Caco-2 (cell line): ENCODE measurements around the gene CEP192. TPM values are rescaled to one million over a fixed set of nuclear protein-coding genes. Genes with fewer than 3 reads are reported as not detected.

Source experiments
- BruUV-seq: library from RNA; stranded (reverse); fragments of 400-500 nt; replicated peaks from 2 replicates; lab custom pipeline; 2021; lab: Mats Ljungman, UMichigan
- CTCF ChIA-PET: fragments of 300-600 bp; sonication (Branson Sonifier 250); formaldehyde crosslinking; loops from one replicate; lab custom pipeline; 2022; ENCODE audit warnings: antibody characterized with exemption; lab: Charles Lee
- POLR2A ChIA-PET: fragments of 300-600 bp; sonication (Branson Sonifier 250); formaldehyde crosslinking; loops from one replicate; lab custom pipeline; 2022; ENCODE audit warnings: antibody characterized with exemption; lab: Charles Lee
- DNase-seq, 2 experiments: peaks; one replicate each; pipeline versions ENCODE4 v3.0.0 to v3.0.0-alpha.2; 2020 to 2022
- H3K27me3 ChIP-seq: replicated peaks from 2 replicates; pipeline ENCODE4 v1.6.0; 2011; ENCODE audit warnings: low read length; ENCODE audit not compliant: control insufficient read depth, insufficient read depth
- H3K36me3 ChIP-seq: 2 replicates; pipeline ENCODE4 v1.5.1; 2011; ENCODE audit warnings: low read length; ENCODE audit not compliant: control insufficient read depth, insufficient read depth
- H3K4me1 ChIP-seq: fragments of 250-450 bp; sonication (Bioruptor Pico); 2 replicates; pipeline ENCODE4 v1.5.1; 2020; ENCODE audit warnings: mild to moderate bottlenecking
- H3K4me3 ChIP-seq: 2 replicates; pipeline ENCODE4 v1.5.1; 2011; ENCODE audit warnings: low read depth, mild to moderate bottlenecking, control low read depth, low read length
- H3K9me3 ChIP-seq: fragments of 250-450 bp; sonication (Bioruptor Pico); 2 replicates; pipeline ENCODE4 v1.5.1; 2020; ENCODE audit warnings: mild to moderate bottlenecking, moderate library complexity
- H3K27ac Mint-ChIP-seq: one replicate; pipeline ENCODE4 v1.8.0; 2022; ENCODE audit warnings: mixed read lengths; ENCODE audit not compliant: unreplicated experiment
- H3K27me3 Mint-ChIP-seq: one replicate; pipeline ENCODE4 v1.8.0; 2022; ENCODE audit warnings: mixed read lengths; ENCODE audit not compliant: insufficient read depth, unreplicated experiment
- H3K36me3 Mint-ChIP-seq: one replicate; pipeline ENCODE4 v1.8.0; 2022; ENCODE audit warnings: mild to moderate bottlenecking, mixed read lengths; ENCODE audit not compliant: insufficient read depth, unreplicated experiment
- H3K4me1 Mint-ChIP-seq: one replicate; pipeline ENCODE4 v1.8.0; 2022; ENCODE audit warnings: low read depth, mixed read lengths; ENCODE audit not compliant: unreplicated experiment
- H3K4me3 Mint-ChIP-seq: one replicate; pipeline ENCODE4 v1.8.0; 2022; ENCODE audit warnings: mild to moderate bottlenecking, moderate library complexity, mixed read lengths; ENCODE audit not compliant: unreplicated experiment
- H3K9me3 Mint-ChIP-seq: one replicate; pipeline ENCODE4 v1.8.0; 2022; ENCODE audit warnings: mixed read lengths; ENCODE audit not compliant: unreplicated experiment
- intact Hi-C: fragments of 100-400 bp; cut with micrococcal nuclease; formaldehyde crosslinking; loops from one replicate; pipeline ENCODE4 v1.10.0; 2022; ENCODE audit not compliant: unreplicated experiment
- total RNA-seq: library from RNA; stranded (reverse); gene quantifications from 2 replicates; pipeline ENCODE4 v1.2.3, GENCODE V29; 2022
- TF ChIP-seq, protein P1 (sequence below), 2 experiments: fragments of 200-600 bp in 1 of 2; IDR thresholded peaks; 1 replicate in 1 of 2; 2 replicates in 1 of 2; pipeline versions ENCODE4 v1.5.1 to v1.8.0; 2011 to 2022; ENCODE audit warnings: antibody characterized with exemption in 1 of 2, control low read depth in 1 of 2, inconsistent platforms in 1 of 2, low read depth in 1 of 2, low read length in 1 of 2, mild to moderate bottlenecking in 1 of 2, moderate library complexity in 1 of 2; ENCODE audit not compliant: insufficient read depth in 1 of 2, severe bottlenecking in 1 of 2, unreplicated experiment in 1 of 2

The CEP192 gene
- total RNA-seq, 1 experiment from 2014 or later: 33.5 TPM

- peak overlapping the region; percentile 56 for H3K4me3 ChIP-seq
- POLR2A ChIA-PET: no interaction called here
Measured at GRCh38 chr18:13136056-13136903, 145.1 kb downstream of the CEP192 start.

DNA sequence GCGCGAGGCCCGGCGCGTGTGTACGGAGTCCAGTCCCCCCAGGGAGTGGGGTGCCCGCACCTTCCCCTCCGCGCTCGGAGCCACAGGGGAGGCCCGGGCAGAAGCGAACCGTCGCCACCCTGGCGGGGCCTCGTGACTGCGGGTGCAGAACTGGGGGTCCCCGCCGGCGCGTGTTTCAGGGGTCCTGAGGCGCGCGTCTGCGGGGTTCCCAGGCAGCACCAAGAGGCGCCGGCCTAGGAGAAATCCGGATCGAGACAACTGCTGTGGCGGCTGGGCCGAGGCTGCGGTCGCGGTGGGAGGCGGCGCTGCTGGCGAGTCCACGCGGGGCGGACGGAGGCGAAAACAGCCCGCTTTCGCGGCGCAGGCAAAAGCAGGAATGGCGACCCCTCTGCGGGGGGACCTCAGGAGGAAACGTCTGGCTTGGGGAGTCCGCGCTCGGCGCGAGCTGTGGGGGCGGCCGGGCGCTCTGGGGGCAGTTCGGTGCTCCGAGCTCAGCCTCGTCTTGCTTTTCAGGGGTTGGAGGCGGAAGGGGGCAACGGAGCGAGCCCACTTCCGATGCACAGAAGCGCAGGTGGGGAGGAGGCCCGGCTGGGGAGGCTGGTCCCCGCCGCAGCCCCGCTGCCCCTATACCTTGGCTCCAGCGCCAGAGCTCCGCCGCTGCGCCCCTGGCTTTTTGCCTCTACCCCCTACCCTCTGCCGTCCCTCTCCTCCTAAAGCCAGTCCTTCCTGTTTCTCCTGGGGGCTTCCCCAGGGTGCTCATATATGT is 145.9 kb downstream of the CEP192 start:
- Mint-ChIP-seq H3K36me3 (peaks cover 8% of the 10 kb centered on the region), H3K27ac (peak overlapping the region; percentile 72), H3K4me3 (peak overlapping the region; percentile 98), H3K4me1 (peaks cover 7% of the 10 kb centered on the region), H3K27me3 (no peaks in the 10 kb centered on the region), H3K9me3 (no peaks in the 10 kb centered on the region)
- Histone ChIP-seq H3K4me1 (peaks cover 6% of the 10 kb centered on the region), H3K9me3 (0 out of 2 replicates have a peak, but pooled peaks cover 9% of the 10 kb centered on the region), H3K4me3 (peak overlapping the region; percentile 56), H3K36me3 (no peaks in the 10 kb centered on the region), H3K27me3 (no peaks in the 10 kb centered on the region)
- ChIA-PET CTCF (interaction anchor here (1.4 to 1.8 kb wide), 2 partner anchors 22 to 24 kb away, joined by 4 to 7 read pairs; no protein-coding TSS in a partner anchor), POLR2A (no interaction called here)
- TF ChIP-seq, protein P1, sequence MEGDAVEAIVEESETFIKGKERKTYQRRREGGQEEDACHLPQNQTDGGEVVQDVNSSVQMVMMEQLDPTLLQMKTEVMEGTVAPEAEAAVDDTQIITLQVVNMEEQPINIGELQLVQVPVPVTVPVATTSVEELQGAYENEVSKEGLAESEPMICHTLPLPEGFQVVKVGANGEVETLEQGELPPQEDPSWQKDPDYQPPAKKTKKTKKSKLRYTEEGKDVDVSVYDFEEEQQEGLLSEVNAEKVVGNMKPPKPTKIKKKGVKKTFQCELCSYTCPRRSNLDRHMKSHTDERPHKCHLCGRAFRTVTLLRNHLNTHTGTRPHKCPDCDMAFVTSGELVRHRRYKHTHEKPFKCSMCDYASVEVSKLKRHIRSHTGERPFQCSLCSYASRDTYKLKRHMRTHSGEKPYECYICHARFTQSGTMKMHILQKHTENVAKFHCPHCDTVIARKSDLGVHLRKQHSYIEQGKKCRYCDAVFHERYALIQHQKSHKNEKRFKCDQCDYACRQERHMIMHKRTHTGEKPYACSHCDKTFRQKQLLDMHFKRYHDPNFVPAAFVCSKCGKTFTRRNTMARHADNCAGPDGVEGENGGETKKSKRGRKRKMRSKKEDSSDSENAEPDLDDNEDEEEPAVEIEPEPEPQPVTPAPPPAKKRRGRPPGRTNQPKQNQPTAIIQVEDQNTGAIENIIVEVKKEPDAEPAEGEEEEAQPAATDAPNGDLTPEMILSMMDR (IDR thresholded peaks at IDR 0.05; ENCODE audit: insufficient read depth in 1 of 2, low read depth in 1 of 2, low read length in 1 of 2, severe bottlenecking in 1 of 2, unreplicated experiment in 1 of 2): no peak
- no TSS peak for BruUV-seq
- peak in 1 of 2 experiments; percentile 55 for DNase-seq
- intact Hi-C loops: no loop called here

More at GRCh38 chr18:13136056-13136903, 145.1 kb downstream of the CEP192 start:
- CTCF ChIA-PET: interaction anchor here (1.8 kb wide), 1 partner anchor 23 kb away, joined by 7 read pairs; no protein-coding TSS in a partner anchor
- Mint-ChIP-seq H3K27ac (no peak overlapping the region), H3K4me1 (peaks cover 7% of the 10 kb centered on the region), H3K4me3 (peak overlapping the region; percentile 98), H3K36me3 (peaks cover 12% of the 10 kb centered on the region), H3K27me3 (no peaks in the 10 kb centered on the region), H3K9me3 (no peaks in the 10 kb centered on the region)
- TF ChIP-seq, protein P1 (IDR thresholded peaks at IDR 0.05; ENCODE audit: insufficient read depth in 1 of 2, low read depth in 1 of 2, low read length in 1 of 2, severe bottlenecking in 1 of 2, unreplicated experiment in 1 of 2): no peak
- peaks cover 6% of the 10 kb centered on the region for H3K4me1 ChIP-seq
- peak in 1 of 2 experiments; percentile 46 for DNase-seq
- no peaks in the 10 kb centered on the region for H3K36me3 ChIP-seq
- intact Hi-C loops: no loop called here
- 0 out of 2 replicates have a peak, but pooled peaks cover 9% of the 10 kb centered on the region for H3K9me3 ChIP-seq
- no peaks in the 10 kb centered on the region for H3K27me3 ChIP-seq
- BruUV-seq: no TSS peak
